NCI-H524 treated with DMSO at 0.1 percent for 48 hours (cell line): Measurements from ENCODE around the gene PPP1R1B.

Experiments used
- DNase-seq: peaks from one replicate; lab custom pipeline; 2025; lab: John Stamatoyannopoulos, UW

The PPP1R1B gene

DNA sequence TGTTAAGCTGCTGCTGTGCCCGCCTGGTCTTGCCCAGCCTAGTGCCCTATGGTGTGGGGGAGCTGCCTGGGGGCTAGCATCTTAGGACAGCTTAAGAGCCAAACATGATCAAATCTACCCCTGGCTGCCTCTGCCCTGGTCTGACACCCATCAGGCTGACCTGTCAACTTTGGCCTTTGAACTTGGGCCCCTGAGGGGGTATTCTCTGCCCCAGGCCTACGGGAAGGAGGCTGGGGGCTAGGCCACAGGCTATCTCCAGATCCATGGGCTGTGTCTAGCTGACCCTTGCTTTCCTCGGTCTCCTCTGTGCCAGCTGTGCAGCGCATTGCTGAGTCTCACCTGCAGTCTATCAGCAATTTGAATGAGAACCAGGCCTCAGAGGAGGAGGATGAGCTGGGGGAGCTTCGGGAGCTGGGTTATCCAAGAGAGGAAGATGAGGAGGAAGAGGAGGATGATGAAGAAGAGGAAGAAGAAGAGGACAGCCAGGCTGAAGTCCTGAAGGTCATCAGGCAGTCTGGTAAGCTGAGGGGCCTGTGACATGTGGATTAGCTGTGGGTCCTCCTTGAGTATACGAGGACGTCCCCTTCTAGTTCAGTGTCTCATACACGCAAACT is 6.9 kb downstream of the PPP1R1B start:
- no peak for DNase-seq

- DNase-seq = no peak
These were observed 7.7 kb downstream of the PPP1R1B start for GRCh38 chr17:39634384-39634871.

DNA sequence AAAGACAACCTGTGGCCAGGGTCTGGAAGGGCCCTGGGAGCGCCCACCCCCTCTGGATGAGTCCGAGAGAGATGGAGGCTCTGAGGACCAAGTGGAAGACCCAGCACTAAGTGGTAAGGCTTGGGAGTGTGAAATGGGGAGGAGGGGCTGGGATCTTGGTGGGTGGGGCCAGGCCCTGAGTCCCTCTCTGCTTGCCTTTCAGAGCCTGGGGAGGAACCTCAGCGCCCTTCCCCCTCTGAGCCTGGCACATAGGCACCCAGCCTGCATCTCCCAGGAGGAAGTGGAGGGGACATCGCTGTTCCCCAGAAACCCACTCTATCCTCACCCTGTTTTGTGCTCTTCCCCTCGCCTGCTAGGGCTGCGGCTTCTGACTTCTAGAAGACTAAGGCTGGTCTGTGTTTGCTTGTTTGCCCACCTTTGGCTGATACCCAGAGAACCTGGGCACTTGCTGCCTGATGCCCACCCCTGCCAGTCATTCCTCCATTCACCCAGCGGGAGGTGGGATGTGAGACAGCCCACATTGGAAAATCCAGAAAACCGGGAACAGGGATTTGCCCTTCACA is 8.9 kb downstream of the PPP1R1B start:
- DNase-seq = no peak

DNA sequence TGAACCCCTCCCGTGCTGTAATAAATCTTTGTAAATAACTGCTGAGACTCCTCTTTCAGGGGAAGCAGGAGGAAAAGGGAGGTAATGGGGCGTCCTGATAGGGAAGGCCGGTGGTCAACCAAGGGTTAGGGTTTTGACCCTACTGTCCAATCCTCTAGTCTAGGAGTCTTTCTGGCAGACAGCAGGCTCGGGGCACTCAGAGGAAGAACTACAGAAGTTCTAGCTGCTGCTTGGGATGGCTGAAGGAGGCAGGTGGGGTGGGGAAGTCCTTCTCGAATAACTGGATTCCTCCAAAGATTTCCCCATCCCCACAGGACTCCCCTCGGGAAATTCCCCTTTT is 9.8 kb downstream of the PPP1R1B start:
- DNase-seq = no peak

GRCh38 chr17:39636927-39637736 is 10.4 kb downstream of the PPP1R1B start, which contains the start of gene STARD3:
STARD3 (plus strand) TSS chr17:39637144; CDS start chr17:39653532, 16,388 bp downstream.
- DNase-seq = no peak

- DNase-seq = no peak
These were observed 11.6 kb downstream of the PPP1R1B start for GRCh38 chr17:39638317-39638716.

DNA sequence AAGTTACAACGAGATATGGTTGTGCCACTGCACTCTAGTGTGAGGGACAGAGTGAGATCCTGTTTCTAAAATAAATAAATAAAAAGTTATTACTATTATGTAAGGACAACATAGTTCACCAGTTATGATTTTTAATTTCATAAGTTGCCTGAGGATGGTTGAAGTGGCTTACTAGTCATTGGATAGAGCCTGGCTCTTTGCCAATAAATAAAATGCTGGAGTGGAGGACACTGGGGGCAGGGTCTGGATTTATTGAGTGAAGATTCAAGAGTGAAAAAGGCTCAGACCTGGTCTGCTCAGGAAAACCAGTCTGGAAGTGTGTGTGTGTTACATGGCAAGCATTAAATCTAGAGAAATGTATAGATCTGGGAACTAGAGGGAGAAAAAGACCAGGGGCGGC is 12.3 kb downstream of the PPP1R1B start:
- DNase-seq = no peak

- no peak for DNase-seq
These were observed 13.1 kb downstream of the PPP1R1B start for GRCh38 chr17:39639566-39640458.

- DNase-seq = no peak
These were observed 13.9 kb downstream of the PPP1R1B start for GRCh38 chr17:39640591-39641031.

- no peak for DNase-seq
These were observed 14.3 kb downstream of the PPP1R1B start for GRCh38 chr17:39641097-39641496.

DNA sequence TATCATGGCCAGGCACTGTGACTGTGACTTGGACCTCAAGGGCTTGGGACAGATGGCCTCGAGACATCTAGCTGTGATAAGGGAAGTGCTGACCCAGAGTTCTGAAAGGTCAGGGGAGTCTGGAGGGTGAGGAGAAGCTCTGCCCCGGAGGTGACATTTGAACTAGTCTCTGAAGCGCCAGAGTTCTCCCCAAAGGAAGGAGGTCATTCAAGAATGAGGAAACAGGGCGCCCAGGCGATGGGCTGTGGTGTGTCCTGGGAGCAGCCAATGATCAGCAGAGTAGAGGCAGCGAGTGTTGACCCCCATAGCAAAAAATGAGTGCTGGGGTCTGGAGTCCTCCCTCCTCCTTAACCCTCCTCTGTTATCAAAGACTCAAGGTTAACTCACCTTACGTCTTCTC is 15.1 kb downstream of the PPP1R1B start:
- no peak for DNase-seq

GRCh38 chr17:39642291-39643074 is 15.7 kb downstream of the PPP1R1B start:
- no peak for DNase-seq

DNA sequence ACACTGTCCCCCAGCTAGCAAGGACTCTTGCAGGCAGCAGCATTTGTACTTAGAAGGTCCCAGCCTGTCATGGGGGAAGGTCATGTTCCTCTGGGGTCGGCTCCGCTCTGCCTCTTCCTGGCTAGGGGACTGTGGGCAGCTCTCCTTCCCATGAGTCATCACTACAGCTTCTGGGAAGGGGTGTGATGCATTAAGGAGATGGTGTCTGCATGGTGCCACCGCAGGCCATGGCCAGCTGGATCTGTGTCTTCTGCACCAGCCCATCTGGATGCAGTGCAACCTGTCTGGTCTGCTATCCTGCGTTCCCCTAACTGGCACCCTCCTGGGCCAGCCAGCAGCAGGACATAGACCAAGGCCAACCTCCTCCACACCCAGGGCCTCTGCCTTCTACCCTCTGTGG is 16.5 kb downstream of the PPP1R1B start:
- DNase-seq = no peak

GRCh38 chr17:39647256-39647655 is 20.5 kb downstream of the PPP1R1B start:
- no peak for DNase-seq

- DNase-seq = no peak
These were observed 22.0 kb downstream of the PPP1R1B start for GRCh38 chr17:39648616-39649366.

- DNase-seq = no peak
These were observed 23.4 kb downstream of the PPP1R1B start for GRCh38 chr17:39650121-39650579.

- DNase-seq = no peak
These were observed 25.3 kb downstream of the PPP1R1B start for GRCh38 chr17:39651923-39652586.

DNA sequence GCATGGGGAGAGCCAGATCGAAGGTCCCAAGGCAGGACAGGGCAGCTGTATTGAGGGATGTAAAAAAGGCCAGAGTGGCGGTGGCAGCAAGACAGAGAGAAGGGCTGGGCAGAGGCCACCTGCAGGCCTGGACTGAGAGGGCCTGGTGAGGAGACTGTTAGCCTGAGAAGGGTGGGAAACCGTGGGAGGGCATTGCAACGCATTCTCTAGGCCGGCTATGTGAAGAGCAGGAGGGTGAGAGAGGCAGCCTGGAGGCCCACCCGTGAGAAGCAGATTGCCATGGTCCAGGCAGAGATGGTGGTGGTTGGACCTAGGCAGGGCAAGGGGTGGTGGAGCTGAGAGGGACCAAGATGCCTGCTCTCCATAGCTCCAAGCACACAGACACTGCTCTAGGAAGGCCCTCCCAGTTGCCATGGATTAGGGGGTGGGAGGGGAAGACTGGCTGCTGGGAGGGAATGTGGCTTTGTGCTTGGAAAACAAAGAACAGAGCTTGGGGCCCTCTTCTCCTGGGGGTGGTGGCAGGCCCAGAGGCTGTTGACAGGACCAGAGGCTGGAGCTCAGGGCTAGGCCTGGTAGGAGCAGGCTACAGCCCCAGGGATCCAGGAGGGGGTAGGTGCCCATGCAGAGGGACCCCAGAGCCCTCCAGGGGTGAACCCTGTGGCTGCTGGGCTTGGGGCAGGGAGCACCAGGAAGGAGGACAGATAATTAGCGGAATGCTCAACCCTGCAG is 26.0 kb downstream of the PPP1R1B start:
- DNase-seq = no peak

DNA sequence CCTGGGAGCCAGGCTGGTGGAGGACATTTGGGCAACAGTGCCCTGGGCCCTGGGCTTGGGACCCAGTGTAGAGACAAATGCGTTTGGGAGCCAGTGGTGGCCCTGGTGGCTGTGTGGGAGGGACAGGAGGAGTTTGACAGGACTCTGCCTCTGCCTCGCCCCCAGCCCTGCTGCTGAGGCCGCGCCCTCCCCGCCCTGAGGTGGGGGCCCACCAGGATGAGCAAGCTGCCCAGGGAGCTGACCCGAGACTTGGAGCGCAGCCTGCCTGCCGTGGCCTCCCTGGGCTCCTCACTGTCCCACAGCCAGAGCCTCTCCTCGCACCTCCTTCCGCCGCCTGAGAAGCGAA is 26.5 kb downstream of the PPP1R1B start:
- DNase-seq = no peak
